Mesothelial cell of epicardium (in vitro differentiated cells): Measurements from ENCODE around the gene SDS. TPM values are rescaled to one million over a fixed set of nuclear protein-coding genes. Genes with fewer than 3 reads are reported as not detected.

Experiments
- DNase-seq, 2 experiments: peaks; one replicate each; pipeline ENCODE4 v3.0.0; 2021; ENCODE audit warnings: low spot score in 2 of 2; ENCODE audit not compliant: unreplicated experiment in 2 of 2
- H3K27ac Mint-ChIP-seq: 2 replicates; pipeline ENCODE4 v1.8.0; 2021; ENCODE audit warnings: mixed read lengths
- H3K27me3 Mint-ChIP-seq: 2 replicates; pipeline ENCODE4 v1.8.0; 2021; ENCODE audit warnings: low read depth, mixed read lengths
- H3K36me3 Mint-ChIP-seq: 2 replicates; pipeline ENCODE4 v1.8.0; 2021; ENCODE audit warnings: mixed read lengths
- H3K4me1 Mint-ChIP-seq: 2 replicates; pipeline ENCODE4 v1.8.0; 2021; ENCODE audit warnings: mixed read lengths
- H3K4me3 Mint-ChIP-seq: 2 replicates; pipeline ENCODE4 v1.8.0; 2021; ENCODE audit warnings: mild to moderate bottlenecking, moderate library complexity, mixed read lengths
- H3K9me3 Mint-ChIP-seq: 2 replicates; pipeline ENCODE4 v1.8.0; 2021; ENCODE audit warnings: mixed read lengths
- CTCF ChIP-seq: fragments of 200-600 bp; sonication (generic); IDR thresholded peaks from one replicate; pipeline ENCODE4 v1.5.0; 2021; ENCODE audit warnings: antibody characterized with exemption; ENCODE audit not compliant: unreplicated experiment
- total RNA-seq: library from RNA; stranded (reverse); gene quantifications from 3 replicates; pipeline ENCODE4 v1.2.1, GENCODE V29; 2021

SDS gene
- total RNA-seq, 1 donor from 2014 or later: not detected

GRCh38 chr12:113370923-113371682, 32.6 kb downstream of the SDS start:
- no peaks in the 10 kb centered on the region for H3K9me3 Mint-ChIP-seq
- DNase-seq: no peak
- no peak overlapping the region for H3K4me3 Mint-ChIP-seq
- H3K27me3 Mint-ChIP-seq: no peaks in the 10 kb centered on the region
- H3K27ac Mint-ChIP-seq: no peak overlapping the region
- H3K4me1 Mint-ChIP-seq: no peaks in the 10 kb centered on the region
- TF ChIP-seq CTCF: no peak
- peaks cover 13% of the 10 kb centered on the region for H3K36me3 Mint-ChIP-seq

- DNase-seq: no peak
- Mint-ChIP-seq H3K9me3 (no peaks in the 10 kb centered on the region), H3K36me3 (peaks cover 10% of the 10 kb centered on the region), H3K27me3 (no peaks in the 10 kb centered on the region), H3K27ac (no peak overlapping the region), H3K4me3 (no peak overlapping the region), H3K4me1 (no peaks in the 10 kb centered on the region)
- TF ChIP-seq CTCF: no peak
Observed at GRCh38 chr12:113369391-113369985, 34.2 kb downstream of the SDS start.

DNA sequence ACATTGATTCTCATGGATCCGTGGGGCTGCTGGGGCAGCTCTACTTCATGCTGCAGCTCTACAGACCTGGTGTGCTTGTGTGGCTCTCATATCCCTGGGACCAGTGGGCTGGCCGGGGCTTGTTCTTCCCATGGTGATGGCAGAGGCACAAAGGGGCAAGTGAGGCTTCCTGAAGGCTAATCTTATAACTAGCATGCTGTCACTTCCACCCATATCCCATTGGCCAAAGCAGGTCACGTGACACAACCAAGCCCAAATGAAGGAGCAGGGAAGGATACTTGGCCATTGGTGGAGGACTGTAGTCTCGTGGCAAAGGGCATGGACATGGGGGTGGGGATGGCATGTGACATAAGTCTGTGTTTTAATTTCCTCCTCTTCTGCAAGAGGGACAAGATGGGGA, 35.4 kb downstream of the SDS start:
- no peak overlapping the region for H3K4me3 Mint-ChIP-seq

DNA sequence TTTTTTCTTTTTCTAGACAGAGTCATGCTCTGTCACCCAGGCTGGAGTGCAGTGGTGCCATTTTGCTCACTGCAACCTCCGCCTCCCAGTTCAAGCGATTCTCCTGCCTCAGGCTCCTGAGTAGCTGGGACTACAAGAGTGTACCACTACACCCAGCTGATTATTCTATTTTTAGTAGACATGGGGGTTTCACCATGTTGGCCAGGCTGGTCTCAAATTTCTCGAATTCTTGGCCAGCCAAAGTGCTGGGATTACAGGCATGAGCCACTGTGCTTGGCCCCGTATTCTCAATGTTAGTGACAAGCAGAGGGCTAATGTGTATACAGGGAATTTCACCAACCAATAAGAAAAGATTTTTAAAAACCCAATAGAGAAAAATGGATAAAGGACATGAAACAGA, 36.9 kb downstream of the SDS start:
- H3K9me3 Mint-ChIP-seq: no peaks in the 10 kb centered on the region
- H3K27me3 Mint-ChIP-seq: no peaks in the 10 kb centered on the region
- H3K27ac Mint-ChIP-seq: no peak overlapping the region
- H3K36me3 Mint-ChIP-seq: peaks cover 7% of the 10 kb centered on the region
- TF ChIP-seq CTCF: no peak
- no peak overlapping the region for H3K4me3 Mint-ChIP-seq
- H3K4me1 Mint-ChIP-seq: no peaks in the 10 kb centered on the region
- DNase-seq: no peak

More for the DNA sequence above, 35.4 kb downstream of the SDS start:
- DNase-seq: no peak
- no peak overlapping the region for H3K27ac Mint-ChIP-seq
- no peak for TF ChIP-seq CTCF
- no peaks in the 10 kb centered on the region for H3K4me1 Mint-ChIP-seq
- no peaks in the 10 kb centered on the region for H3K9me3 Mint-ChIP-seq
- H3K36me3 Mint-ChIP-seq: peaks cover 9% of the 10 kb centered on the region
- H3K27me3 Mint-ChIP-seq: no peaks in the 10 kb centered on the region

DNA sequence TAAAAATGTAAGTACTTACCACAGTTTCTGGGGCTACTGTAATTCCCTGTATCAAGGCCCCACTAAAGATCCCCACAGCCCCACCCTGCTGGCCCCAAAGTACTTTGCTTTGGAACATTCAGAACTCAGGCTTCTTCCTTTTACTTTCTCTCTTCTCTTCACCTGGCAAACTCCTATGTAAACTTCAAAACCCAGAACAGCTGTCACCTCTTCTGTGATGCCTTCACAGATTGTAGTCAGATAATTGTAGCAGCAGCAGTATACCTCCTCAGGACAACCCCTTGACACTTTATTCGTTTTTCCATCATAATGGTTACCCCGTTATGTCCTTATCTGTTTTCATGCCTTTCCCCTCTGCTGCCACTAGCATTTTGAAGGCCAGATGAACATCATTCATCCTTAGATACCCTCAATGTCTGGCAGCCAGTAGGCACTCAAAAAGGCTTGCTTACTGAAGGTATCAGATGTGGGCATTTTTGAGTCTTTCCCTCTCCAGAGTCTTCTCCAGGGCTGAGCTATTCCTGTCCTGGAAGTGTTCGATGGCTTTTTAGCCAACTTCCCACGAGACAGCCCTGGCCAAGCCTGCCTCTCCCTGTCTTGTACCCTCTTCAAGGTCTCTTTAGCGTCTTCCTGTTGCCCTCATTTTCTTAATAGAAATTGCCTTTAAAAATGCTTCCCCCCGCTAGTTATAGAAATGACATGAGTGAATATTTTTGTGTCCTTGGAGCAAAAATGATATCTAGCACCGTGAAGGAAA, 37.9 kb downstream of the SDS start:
- H3K4me3 Mint-ChIP-seq: no peak overlapping the region
- no peaks in the 10 kb centered on the region for H3K4me1 Mint-ChIP-seq
- no peak overlapping the region for H3K27ac Mint-ChIP-seq
- no peak for DNase-seq
- no peaks in the 10 kb centered on the region for H3K9me3 Mint-ChIP-seq
- H3K36me3 Mint-ChIP-seq: peaks cover 7% of the 10 kb centered on the region
- no peaks in the 10 kb centered on the region for H3K27me3 Mint-ChIP-seq
- TF ChIP-seq CTCF: no peak
